Body of pancreas (tissue), 4 donors: ENCODE measurements around the gene ACKR2. TPM values are rescaled to one million over a fixed set of nuclear protein-coding genes. Genes with fewer than 3 reads are reported as not detected.
A peak's percentile ranks its signal among the peaks of the same experiment; 100 is the strongest.

Source experiments
- ATAC-seq: fragments of 150-250 bp; one replicate; pipeline ENCODE4 v1.9.1; 2016
- DNase-seq, 4 donors: peaks; one replicate each; pipeline ENCODE4 v3.0.0-alpha.2; 2019
- H3K27ac ChIP-seq, 4 donors: fragments of 200-600 bp; sonication (generic); 1 replicate in 3 of 4; 2 replicates in 1 of 4; pipeline versions ENCODE4 v1.5.1 to v1.6.1; 2016 to 2019; ENCODE audit warnings: mild to moderate bottlenecking in 1 of 4, mixed read lengths in 1 of 4, moderate library complexity in 1 of 4
- H3K27me3 ChIP-seq, 2 donors: fragments of 200-600 bp; sonication (generic); one replicate each; pipeline ENCODE4 v1.6.0; 2016; ENCODE audit warnings: mild to moderate bottlenecking in 1 of 2
- H3K36me3 ChIP-seq, 2 donors: fragments of 200-600 bp; sonication (generic); replicated peaks in 1 of 2; 2 replicates each; pipeline ENCODE4 v1.5.1; 2016; ENCODE audit warnings: low read depth in 2 of 2; ENCODE audit not compliant: insufficient read depth in 1 of 2
- H3K4me1 ChIP-seq: fragments of 200-600 bp; sonication (generic); one replicate; pipeline ENCODE4 v1.6.0; 2016
- H3K4me3 ChIP-seq, 2 donors: fragments of 200-600 bp; sonication (generic); 1 replicate in 1 of 2; 2 replicates in 1 of 2; pipeline ENCODE4 v1.5.1; 2016 to 2019
- H3K9me3 ChIP-seq, 3 donors: fragments of 200-600 bp; sonication (generic); 1 replicate in 2 of 3; 2 replicates in 1 of 3; pipeline ENCODE4 v1.5.1; 2016
- CTCF ChIP-seq, 7 experiments: fragments of 450-650 bp in 4 of 7; fragments of 200-600 bp in 3 of 7; sonication (generic) in 3 of 7; IDR thresholded peaks; one replicate each; pipeline ENCODE4 v1.5.1; 2016 to 2019; ENCODE audit warnings: antibody characterized with exemption in 7 of 7
- POLR2A ChIP-seq, 3 donors: fragments of 450-650 bp; IDR thresholded peaks; one replicate each; pipeline ENCODE4 v1.6.1; 2016; ENCODE audit warnings: antibody characterized with exemption in 3 of 3, mild to moderate bottlenecking in 2 of 3
- WGBS, 2 donors: methylation state at CpG; one replicate each; pipeline ENCODE4 v1.1.5; 2017; 5-methylcytosine and 5-hydroxymethylcytosine counted together
- intact Hi-C: fragments of 100-400 bp; cut with DNase I; formaldehyde crosslinking; loops from one replicate; pipeline ENCODE4 v1.15.1; 2023
- total RNA-seq, 2 donors: library from RNA; depleted of rRNA; stranded (reverse); fragments of >200 nt; gene quantifications; one replicate each; pipeline ENCODE4 v1.1.0, GENCODE V29; 2016

Gene ACKR2
- total RNA-seq, 2 donors from 2014 or later = 3.3 to 3.4 TPM

- DNase-seq (no peak), ATAC-seq (no peak)
- no peaks in the 10 kb centered on the region for H3K4me1 ChIP-seq
- H3K9me3 ChIP-seq = no peaks in the 10 kb centered on the region
- H3K27ac ChIP-seq = no peak overlapping the region
- no peak overlapping the region for H3K4me3 ChIP-seq
- no peaks in the 10 kb centered on the region for H3K27me3 ChIP-seq
- intact Hi-C loops = no loop called here
- TF ChIP-seq CTCF (IDR thresholded peaks at IDR 0.05) = no peak
- no peak for TF ChIP-seq POLR2A (IDR thresholded peaks at IDR 0.05)
- 67 to 71% methylated on average over 5 of the region's 5 CpGs for WGBS, 2 donors
- no peaks in the 10 kb centered on the region for H3K36me3 ChIP-seq
These were observed 20.6 kb downstream of the ACKR2 start for GRCh38 chr3:42829628-42830436.

GRCh38 chr3:42830437-42831320 lies 21.4 kb downstream of the ACKR2 start:
- DNase-seq = peak in 1 of 4 donors; percentile 20
- no peak overlapping the region for H3K4me3 ChIP-seq
- H3K4me1 ChIP-seq = no peaks in the 10 kb centered on the region
- no peaks in the 10 kb centered on the region for H3K27me3 ChIP-seq
- ATAC-seq = peak; percentile 52
- H3K36me3 ChIP-seq = no peaks in the 10 kb centered on the region
- WGBS, 2 donors = 28 to 31% methylated on average over 7 of the region's 7 CpGs
- no peaks in the 10 kb centered on the region for H3K9me3 ChIP-seq
- peak; percentile 19 to 72 (median 58) for TF ChIP-seq CTCF (IDR thresholded peaks at IDR 0.05)
- TF ChIP-seq POLR2A (IDR thresholded peaks at IDR 0.05) = no peak
- H3K27ac ChIP-seq = no peak overlapping the region
- intact Hi-C loops = no loop called here

- intact Hi-C loops = no loop called here
These were observed 22.1 kb downstream of the ACKR2 start for GRCh38 chr3:42831321-42831713.

More at GRCh38 chr3:42831321-42831713, 22.1 kb downstream of the ACKR2 start:
- peak; percentile 42 to 81 (median 66) for TF ChIP-seq CTCF (IDR thresholded peaks at IDR 0.05)
- TF ChIP-seq POLR2A (IDR thresholded peaks at IDR 0.05) = no peak
- ATAC-seq (peak; percentile 77), DNase-seq (peak; percentile 74 to 81 (median 76))
- WGBS, 2 donors = 21 to 31% methylated on average over 3 of the region's 3 CpGs
- no peaks in the 10 kb centered on the region for H3K9me3 ChIP-seq
- H3K4me3 ChIP-seq = no peak overlapping the region
- no peaks in the 10 kb centered on the region for H3K27me3 ChIP-seq
- no peak overlapping the region for H3K27ac ChIP-seq
- no peaks in the 10 kb centered on the region for H3K4me1 ChIP-seq
- H3K36me3 ChIP-seq = no peaks in the 10 kb centered on the region
